ENCODE results near the gene APH1B.

The APH1B gene

DNA sequence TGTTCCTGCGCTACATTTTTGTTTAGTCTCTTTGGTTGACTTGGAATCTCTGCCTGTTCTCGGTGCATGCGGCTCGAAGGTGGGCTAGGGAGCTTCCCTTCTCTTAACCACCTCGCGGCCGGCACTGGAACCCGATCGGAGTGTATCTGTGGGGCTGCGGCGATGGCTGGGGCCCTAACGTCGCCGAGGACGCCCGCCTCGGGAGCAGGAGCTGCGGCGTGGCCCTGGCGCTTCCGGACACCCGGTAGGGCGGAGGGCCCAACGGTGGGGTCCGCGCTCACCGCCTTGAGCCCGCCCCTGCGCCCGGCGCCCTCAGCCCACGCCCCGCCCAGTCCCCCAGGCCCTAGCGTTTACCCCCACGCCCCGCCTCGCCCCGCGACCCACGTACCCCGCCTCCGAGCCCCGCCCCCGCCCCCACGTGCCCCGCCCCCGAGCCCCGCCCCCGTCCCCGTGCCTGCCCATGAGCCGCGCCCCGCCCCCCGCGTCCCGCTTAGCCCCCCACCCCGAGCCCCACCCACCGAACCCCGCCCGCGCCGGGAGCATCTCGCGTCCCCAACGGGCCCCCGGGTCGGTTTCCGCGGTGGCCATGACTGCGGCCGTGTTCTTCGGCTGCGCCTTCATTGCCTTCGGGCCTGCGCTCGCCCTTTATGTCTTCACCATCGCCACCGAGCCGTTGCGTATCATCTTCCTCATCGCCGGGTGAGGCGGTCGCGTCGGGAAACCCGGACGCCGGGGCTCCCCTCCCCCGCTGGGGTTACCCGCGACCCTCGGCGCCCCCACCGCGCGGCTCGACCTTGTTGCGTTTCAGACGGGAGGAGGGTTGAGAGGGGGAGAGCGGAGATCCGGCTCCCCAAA, at the start of gene APH1B:
TSS of gene APH1B (plus strand) at position 568 of the 855 bp plus-strand sequence. CDS start at position 587, 19 bp downstream.
- TF ChIP-seq CTCF (IDR thresholded peaks at IDR 0.05; ENCODE audit: unreplicated experiment in 3 of 3), result no peak
- H3K36me3 Mint-ChIP-seq (ENCODE audit: low read depth), result peaks cover 8% of the 10 kb centered on the region
- H3K4me1 Mint-ChIP-seq, result peaks cover 14% of the 10 kb centered on the region
- no peaks in the 10 kb centered on the region for H3K27me3 Mint-ChIP-seq (ENCODE audit: low read depth)
- H3K9me3 Mint-ChIP-seq, result peaks cover 3% of the 10 kb centered on the region
- H3K27ac Mint-ChIP-seq, result peak within 1 kb of the TSS; percentile 68 to 96 (median 89)
- H3K4me3 Mint-ChIP-seq, result peak within 1 kb of the TSS; percentile 93 to 98 (median 96)

- no peak overlapping the region for H3K27ac Mint-ChIP-seq
- TF ChIP-seq CTCF (IDR thresholded peaks at IDR 0.05; ENCODE audit: unreplicated experiment in 3 of 3), result no peak
- peaks cover 7% of the 10 kb centered on the region for H3K4me1 Mint-ChIP-seq
- no peak overlapping the region for H3K4me3 Mint-ChIP-seq
- H3K27me3 Mint-ChIP-seq (ENCODE audit: low read depth), result no peaks in the 10 kb centered on the region
- no peaks in the 10 kb centered on the region for H3K36me3 Mint-ChIP-seq (ENCODE audit: low read depth)
- H3K9me3 Mint-ChIP-seq, result no peaks in the 10 kb centered on the region
Observed at GRCh38 chr15:63227689-63228088, 49.7 kb upstream of the APH1B start.

GRCh38 chr15:63231206-63231605, 46.2 kb upstream of the APH1B start:
- Mint-ChIP-seq H3K4me1 (peaks cover 29% of the 10 kb centered on the region), H3K4me3 (no peak overlapping the region), H3K27me3 (ENCODE audit: low read depth) (no peaks in the 10 kb centered on the region), H3K9me3 (no peaks in the 10 kb centered on the region), H3K27ac (no peak overlapping the region), H3K36me3 (ENCODE audit: low read depth) (no peaks in the 10 kb centered on the region)
- TF ChIP-seq CTCF (IDR thresholded peaks at IDR 0.05; ENCODE audit: unreplicated experiment in 3 of 3), result no peak

DNA sequence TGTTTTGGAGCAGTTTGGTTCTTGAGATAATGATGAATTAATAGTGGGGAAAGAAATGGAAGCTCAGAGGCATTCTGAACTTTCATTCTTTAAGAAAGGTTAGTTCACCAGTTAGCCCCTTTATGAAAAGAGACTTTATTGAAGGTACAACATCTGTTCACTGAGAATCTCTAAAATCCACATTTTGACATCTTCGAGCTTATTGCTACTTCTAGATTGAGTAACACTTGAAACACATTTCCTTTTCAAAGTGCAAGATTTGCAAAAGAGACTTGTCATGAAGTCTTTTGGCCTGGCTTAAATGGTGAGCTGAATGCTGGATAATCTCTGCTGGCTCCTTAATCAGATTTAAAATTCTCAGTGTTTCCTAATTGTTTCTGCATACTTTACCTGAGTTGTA, 45.7 kb upstream of the APH1B start:
- no peaks in the 10 kb centered on the region for H3K27me3 Mint-ChIP-seq (ENCODE audit: low read depth)

DNA sequence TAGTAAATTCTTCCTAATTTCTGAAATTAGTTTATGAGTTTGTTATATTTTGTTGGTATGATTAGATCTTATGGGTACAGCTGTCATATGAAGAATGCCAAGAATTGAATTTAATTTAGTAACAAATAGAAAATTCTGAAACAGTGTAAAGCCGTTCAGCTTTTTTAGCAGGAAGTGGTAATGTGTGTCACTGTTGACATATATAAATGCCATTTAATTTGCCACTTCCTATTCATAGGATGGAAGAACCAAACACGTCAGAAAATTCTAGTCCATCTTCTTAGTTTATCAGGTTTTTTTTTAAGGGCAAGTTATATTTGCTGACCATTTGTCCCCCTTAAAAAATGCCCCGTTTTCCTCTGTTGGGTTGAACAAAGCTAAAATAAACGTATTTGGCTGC, 45.0 kb upstream of the APH1B start:
- H3K4me1 Mint-ChIP-seq, result peaks cover 30% of the 10 kb centered on the region
- H3K27ac Mint-ChIP-seq, result no peak overlapping the region
- no peak overlapping the region for H3K4me3 Mint-ChIP-seq
- H3K9me3 Mint-ChIP-seq, result no peaks in the 10 kb centered on the region
- TF ChIP-seq CTCF (IDR thresholded peaks at IDR 0.05; ENCODE audit: unreplicated experiment in 3 of 3), result no peak
- H3K36me3 Mint-ChIP-seq (ENCODE audit: low read depth), result peaks cover 7% of the 10 kb centered on the region
- no peaks in the 10 kb centered on the region for H3K27me3 Mint-ChIP-seq (ENCODE audit: low read depth)

More for the DNA sequence above, 45.7 kb upstream of the APH1B start:
- no peak for TF ChIP-seq CTCF (IDR thresholded peaks at IDR 0.05; ENCODE audit: unreplicated experiment in 3 of 3)
- H3K27ac Mint-ChIP-seq, result no peak overlapping the region
- peaks cover 25% of the 10 kb centered on the region for H3K4me1 Mint-ChIP-seq
- H3K4me3 Mint-ChIP-seq, result no peak overlapping the region
- H3K9me3 Mint-ChIP-seq, result no peaks in the 10 kb centered on the region
- H3K36me3 Mint-ChIP-seq (ENCODE audit: low read depth), result no peaks in the 10 kb centered on the region

DNA sequence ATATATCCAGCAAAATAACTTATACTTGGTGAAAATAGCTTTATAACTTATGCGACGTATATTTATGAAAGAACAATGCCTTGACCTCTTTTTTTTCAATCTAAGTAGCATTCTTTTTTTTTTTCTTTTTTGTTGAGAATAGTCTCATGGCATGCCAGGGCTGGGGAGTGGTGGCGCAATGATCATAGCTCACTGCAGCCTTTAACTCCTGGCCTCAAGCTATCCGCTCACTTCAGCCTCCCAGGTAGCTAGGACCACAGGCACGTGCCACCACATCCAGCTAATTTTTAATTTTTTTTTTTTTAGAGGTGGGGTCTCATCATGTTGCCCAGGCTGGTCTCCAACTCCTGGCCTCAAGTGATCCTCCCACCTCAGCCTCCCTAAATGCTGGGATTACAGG, 44.5 kb upstream of the APH1B start:
- no peak for TF ChIP-seq CTCF (IDR thresholded peaks at IDR 0.05; ENCODE audit: unreplicated experiment in 3 of 3)
- Mint-ChIP-seq H3K4me1 (peaks cover 32% of the 10 kb centered on the region), H3K27ac (no peak overlapping the region)

More for the DNA sequence above, 44.5 kb upstream of the APH1B start:
- Mint-ChIP-seq H3K36me3 (ENCODE audit: low read depth) (peaks cover 10% of the 10 kb centered on the region), H3K4me3 (no peak overlapping the region), H3K9me3 (peaks cover 3% of the 10 kb centered on the region), H3K27me3 (ENCODE audit: low read depth) (no peaks in the 10 kb centered on the region)

All from nephron (organoid).